ENCODE measurements around the gene NPC1L1. TPM values are rescaled to one million over a fixed set of nuclear protein-coding genes. Genes with fewer than 3 reads are reported as not detected.

NPC1L1 gene
- total and polyA plus RNA-seq, 5 donors, result 0.05 to 0.08 (median 0.06) TPM; not detected in 2

GRCh38 chr7:44573464-44574286 is 32.5 kb upstream of the NPC1L1 start, which contains the start of gene DDX56:
Gene DDX56, minus strand, starts transcription at chr7:44573908. Its CDS starts 13 bp downstream, at chr7:44573895.
- intact Hi-C loops (cut with DNase I), result no loop called here
- Histone ChIP-seq H3K9me3 (ENCODE audit: control insufficient read depth, low read length) (no peaks in the 10 kb centered on the region), H3K27me3 (ENCODE audit: control insufficient read depth, insufficient read depth) (no peaks in the 10 kb centered on the region), H3K4me1 (ENCODE audit: control insufficient read depth, insufficient read depth, low read length) (peaks cover 8% of the 10 kb centered on the region), H3K27ac (ENCODE audit: low read length) (peak within 1 kb of the TSS; percentile 89), H3K4me3 (ENCODE audit: low read length) (peak within 1 kb of the TSS; percentile 63)
- DNase-seq, result peak; percentile 97 to 98 (median 98)
- under 1% methylated on average over 74 of the region's 74 CpGs for WGBS
- peak; percentile 97 to 98 for ATAC-seq

- DNase-seq (no peak), ATAC-seq (no peak)
- intact Hi-C loops (cut with DNase I), result no loop called here
- Histone ChIP-seq H3K27ac (ENCODE audit: low read length) (no peak overlapping the region), H3K4me1 (ENCODE audit: control insufficient read depth, insufficient read depth, low read length) (peaks cover 8% of the 10 kb centered on the region), H3K4me3 (ENCODE audit: low read length) (peak overlapping the region; percentile 63), H3K9me3 (ENCODE audit: control insufficient read depth, low read length) (no peaks in the 10 kb centered on the region), H3K27me3 (ENCODE audit: control insufficient read depth, insufficient read depth) (no peaks in the 10 kb centered on the region)
- WGBS, result 71% methylated on average over 5 of the region's 5 CpGs
Observed at GRCh38 chr7:44572771-44573170, 31.6 kb upstream of the NPC1L1 start.

- DNase-seq (no peak), ATAC-seq (no peak)
- Histone ChIP-seq H3K9me3 (ENCODE audit: control insufficient read depth, low read length) (no peaks in the 10 kb centered on the region), H3K4me1 (ENCODE audit: control insufficient read depth, insufficient read depth, low read length) (peaks cover 8% of the 10 kb centered on the region), H3K27ac (ENCODE audit: low read length) (no peak overlapping the region), H3K27me3 (ENCODE audit: control insufficient read depth, insufficient read depth) (no peaks in the 10 kb centered on the region), H3K4me3 (ENCODE audit: low read length) (no peak overlapping the region)
- intact Hi-C loops (cut with DNase I), result loop anchor here in 2 of 4 donors (10.0 kb wide), 2 partner anchors 325 to 355 kb away; no protein-coding TSS in a partner anchor
- WGBS, result 86% methylated on average over 9 of the region's 9 CpGs
Observed at GRCh38 chr7:44569959-44570358, 28.8 kb upstream of the NPC1L1 start.

- no peak overlapping the region for H3K27ac ChIP-seq (ENCODE audit: low read length)
- H3K4me3 ChIP-seq (ENCODE audit: low read length), result no peak overlapping the region
- no peaks in the 10 kb centered on the region for H3K27me3 ChIP-seq (ENCODE audit: control insufficient read depth, insufficient read depth)
- DNase-seq, result no peak
- peaks cover 6% of the 10 kb centered on the region for H3K4me1 ChIP-seq (ENCODE audit: control insufficient read depth, insufficient read depth, low read length)
- ATAC-seq, result no peak
- no peaks in the 10 kb centered on the region for H3K9me3 ChIP-seq (ENCODE audit: control insufficient read depth, low read length)
- intact Hi-C loops (cut with DNase I), result loop anchor here in 2 of 4 donors (10.0 kb wide), 2 partner anchors 324 to 354 kb away; no protein-coding TSS in a partner anchor
- 91% methylated on average over 17 of the region's 17 CpGs for WGBS
Observed at GRCh38 chr7:44568771-44569560, 27.8 kb upstream of the NPC1L1 start.

GRCh38 chr7:44567884-44568283 is 26.8 kb upstream of the NPC1L1 start:
- intact Hi-C loops (cut with DNase I), result loop anchor here in 2 of 4 donors (10.0 kb wide), 2 partner anchors 323 to 353 kb away; no protein-coding TSS in a partner anchor
- WGBS, result 94% methylated on average over 6 of the region's 6 CpGs

GRCh38 chr7:44566680-44567079 is 25.6 kb upstream of the NPC1L1 start:
- DNase-seq (no peak), ATAC-seq (no peak)
- Histone ChIP-seq H3K9me3 (ENCODE audit: control insufficient read depth, low read length) (no peaks in the 10 kb centered on the region), H3K27ac (ENCODE audit: low read length) (no peak overlapping the region), H3K4me1 (ENCODE audit: control insufficient read depth, insufficient read depth, low read length) (no peaks in the 10 kb centered on the region), H3K4me3 (ENCODE audit: low read length) (no peak overlapping the region), H3K27me3 (ENCODE audit: control insufficient read depth, insufficient read depth) (no peaks in the 10 kb centered on the region)
- 94% methylated on average over 5 of the region's 5 CpGs for WGBS
- intact Hi-C loops (cut with DNase I), result loop anchor here in 2 of 4 donors (10.0 kb wide), 2 partner anchors 322 to 352 kb away; no protein-coding TSS in a partner anchor

More at GRCh38 chr7:44567884-44568283, 26.8 kb upstream of the NPC1L1 start:
- H3K9me3 ChIP-seq (ENCODE audit: control insufficient read depth, low read length), result no peaks in the 10 kb centered on the region
- DNase-seq (no peak), ATAC-seq (no peak)
- no peak overlapping the region for H3K4me3 ChIP-seq (ENCODE audit: low read length)
- no peaks in the 10 kb centered on the region for H3K27me3 ChIP-seq (ENCODE audit: control insufficient read depth, insufficient read depth)
- peaks cover 4% of the 10 kb centered on the region for H3K4me1 ChIP-seq (ENCODE audit: control insufficient read depth, insufficient read depth, low read length)
- no peak overlapping the region for H3K27ac ChIP-seq (ENCODE audit: low read length)

GRCh38 chr7:44565795-44566559 is 24.8 kb upstream of the NPC1L1 start:
- Histone ChIP-seq H3K4me1 (ENCODE audit: control insufficient read depth, insufficient read depth, low read length) (no peaks in the 10 kb centered on the region), H3K27me3 (ENCODE audit: control insufficient read depth, insufficient read depth) (no peaks in the 10 kb centered on the region), H3K27ac (ENCODE audit: low read length) (no peak overlapping the region), H3K9me3 (ENCODE audit: control insufficient read depth, low read length) (no peaks in the 10 kb centered on the region), H3K4me3 (ENCODE audit: low read length) (no peak overlapping the region)
- WGBS, result 69% methylated on average over 16 of the region's 16 CpGs
- peak; percentile 12 to 40 for ATAC-seq
- DNase-seq, result no peak
- intact Hi-C loops (cut with DNase I), result loop anchor here in 2 of 4 donors (10.0 kb wide), 2 partner anchors 321 to 351 kb away; no protein-coding TSS in a partner anchor

- intact Hi-C loops (cut with DNase I), result loop anchor here in 2 of 4 donors (10.0 kb wide), 2 partner anchors 320 to 350 kb away; no protein-coding TSS in a partner anchor
- WGBS, result 58% methylated on average over 13 of the region's 13 CpGs
Observed at GRCh38 chr7:44565097-44565794, 24.1 kb upstream of the NPC1L1 start.

GRCh38 chr7:44564606-44565005 is 23.5 kb upstream of the NPC1L1 start:
- no peak overlapping the region for H3K4me3 ChIP-seq (ENCODE audit: low read length)
- no peak overlapping the region for H3K27ac ChIP-seq (ENCODE audit: low read length)
- H3K27me3 ChIP-seq (ENCODE audit: control insufficient read depth, insufficient read depth), result no peaks in the 10 kb centered on the region
- no peaks in the 10 kb centered on the region for H3K4me1 ChIP-seq (ENCODE audit: control insufficient read depth, insufficient read depth, low read length)
- no peak for ATAC-seq
- no peaks in the 10 kb centered on the region for H3K9me3 ChIP-seq (ENCODE audit: control insufficient read depth, low read length)
- no peak for DNase-seq
- 59% methylated on average over 2 of the region's 2 CpGs for WGBS
- intact Hi-C loops (cut with DNase I), result loop anchor here in 2 of 4 donors (5.0 to 10.0 kb wide), 3 partner anchors 320 to 350 kb away; no protein-coding TSS in a partner anchor

More at GRCh38 chr7:44565097-44565794, 24.1 kb upstream of the NPC1L1 start:
- H3K4me1 ChIP-seq (ENCODE audit: control insufficient read depth, insufficient read depth, low read length), result no peaks in the 10 kb centered on the region
- H3K27me3 ChIP-seq (ENCODE audit: control insufficient read depth, insufficient read depth), result no peaks in the 10 kb centered on the region
- H3K27ac ChIP-seq (ENCODE audit: low read length), result peak overlapping the region; percentile 25
- DNase-seq, result peak; percentile 69 to 89 (median 87)
- peak; percentile 80 to 83 for ATAC-seq
- no peaks in the 10 kb centered on the region for H3K9me3 ChIP-seq (ENCODE audit: control insufficient read depth, low read length)
- no peak overlapping the region for H3K4me3 ChIP-seq (ENCODE audit: low read length)
